Fibroblast of skin of abdomen (primary cell): Measurements from ENCODE around the gene AMZ1.
"Not testable (repeated sequence)": the region's sequence is repeated elsewhere in the genome, so short reads cannot be mapped to it uniquely, and the experiment has no call there.

Experiments
- DNase-seq: peaks from one replicate; pipeline ENCODE4 v3.0.0-alpha.2; 2013

Gene AMZ1

DNA sequence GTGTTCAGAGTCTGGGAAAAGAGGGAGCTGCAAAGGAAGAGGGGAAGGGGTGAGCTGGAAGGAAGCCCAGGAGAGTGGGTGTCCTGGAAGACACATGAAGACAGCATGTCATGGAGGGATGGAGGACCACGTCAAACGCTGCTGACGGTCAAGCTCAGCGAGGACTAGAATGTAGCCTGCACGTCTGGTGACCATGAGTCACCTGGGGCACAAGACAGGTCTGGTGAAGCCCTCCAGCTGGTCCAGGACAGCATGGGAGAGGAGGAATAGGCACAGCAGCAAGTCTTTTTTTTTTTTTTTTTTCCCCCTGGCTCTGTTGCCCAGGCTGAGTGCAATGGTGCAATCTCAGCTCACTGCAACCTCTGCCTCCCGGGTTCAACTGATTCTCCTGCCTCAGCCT is 19.6 kb upstream of the AMZ1 start:
- no peak for DNase-seq

DNA sequence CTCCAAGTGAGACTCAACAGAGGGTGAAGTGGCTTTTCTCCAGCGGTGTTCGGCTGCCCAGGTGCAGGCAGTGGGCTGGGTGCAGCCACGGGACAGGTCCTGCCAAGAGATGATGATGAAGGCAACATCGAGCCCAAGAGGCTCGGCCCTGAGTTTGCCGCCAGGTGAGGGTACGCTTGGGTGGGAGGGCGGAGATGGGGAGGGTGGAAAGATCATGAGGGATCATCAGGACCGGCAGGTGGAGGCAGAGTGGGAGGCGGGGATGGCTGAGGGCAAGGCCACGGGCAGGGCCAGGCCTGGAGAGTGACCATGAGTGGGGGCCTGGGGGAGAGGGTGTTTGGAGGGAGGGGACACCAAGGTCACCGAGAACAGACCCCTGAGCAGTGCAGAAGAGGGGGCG is 17.8 kb upstream of the AMZ1 start:
- DNase-seq, result no peak

DNA sequence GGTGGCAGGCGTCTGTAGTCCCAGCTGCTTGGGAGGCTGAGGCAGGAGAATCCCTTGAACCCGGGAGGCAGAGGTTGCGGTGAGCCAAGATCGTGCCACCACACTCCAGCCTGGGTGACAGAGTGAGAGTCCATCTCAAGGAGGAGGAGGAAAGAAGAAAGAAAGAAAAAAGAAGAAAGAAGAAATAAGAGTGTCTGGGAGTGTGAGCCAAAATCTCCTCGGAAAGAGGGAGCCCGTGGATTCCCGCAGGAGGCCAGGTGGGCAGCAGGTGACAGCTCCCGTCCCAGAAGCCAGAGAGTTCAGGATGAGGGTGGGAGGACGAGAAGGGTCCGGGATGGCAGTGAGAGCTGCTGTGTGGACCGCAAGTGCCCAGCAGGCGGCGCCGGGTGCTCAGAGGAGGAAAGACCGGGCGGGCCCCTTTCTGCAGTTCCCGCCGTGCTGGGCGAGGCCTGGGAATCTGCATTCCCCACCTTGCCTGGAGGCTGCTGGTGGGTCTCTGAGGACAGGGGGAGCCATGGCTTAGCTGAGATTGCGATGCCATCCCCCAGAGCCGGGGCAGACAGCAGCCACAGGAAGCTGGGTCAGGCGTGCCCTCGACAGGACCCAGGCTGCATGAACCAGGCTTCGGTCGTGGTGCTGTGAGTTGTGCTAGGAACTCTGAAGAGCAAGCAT is 17.1 kb upstream of the AMZ1 start:
- peak; percentile 52 for DNase-seq

DNA sequence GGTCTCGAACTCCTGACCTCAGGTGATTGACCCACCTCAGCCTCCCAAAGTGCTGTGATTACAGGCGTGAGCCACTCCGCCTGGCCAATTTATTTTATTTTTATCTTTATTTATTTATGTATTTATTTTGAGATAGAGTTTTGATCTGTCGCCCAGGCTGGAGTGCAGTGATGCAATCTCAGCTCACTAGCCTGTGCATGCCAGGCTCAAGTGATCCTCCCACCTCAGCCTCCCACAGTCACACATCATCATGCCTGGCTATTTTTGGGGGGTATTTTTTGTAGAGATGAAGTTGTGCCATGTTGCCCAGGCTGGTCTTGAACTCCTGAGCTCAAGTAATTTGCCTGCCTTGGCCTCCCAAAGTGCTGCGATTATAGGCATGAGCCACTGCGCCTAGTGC is 14.8 kb upstream of the AMZ1 start:
- DNase-seq, result not testable (repeated sequence)

DNA sequence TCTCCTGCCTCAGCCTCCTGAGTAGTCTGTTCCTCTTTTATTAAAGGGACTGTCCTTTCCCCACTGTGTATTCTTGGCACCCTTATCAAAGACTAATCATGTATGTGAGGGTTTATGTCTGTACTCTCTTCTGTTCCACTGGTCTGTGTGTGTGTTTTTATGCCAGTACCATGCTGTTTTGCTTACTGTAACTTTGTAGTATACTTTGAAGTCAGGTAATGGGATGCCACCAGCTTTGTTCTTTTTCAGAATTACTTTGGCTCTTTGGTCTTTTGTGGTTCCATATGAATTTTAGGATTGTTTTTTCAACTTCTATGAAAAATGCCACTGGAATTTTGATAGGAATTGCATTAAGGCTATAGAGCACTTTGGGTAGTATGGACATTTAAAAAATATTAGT is 14.1 kb upstream of the AMZ1 start:
- no peak for DNase-seq

DNA sequence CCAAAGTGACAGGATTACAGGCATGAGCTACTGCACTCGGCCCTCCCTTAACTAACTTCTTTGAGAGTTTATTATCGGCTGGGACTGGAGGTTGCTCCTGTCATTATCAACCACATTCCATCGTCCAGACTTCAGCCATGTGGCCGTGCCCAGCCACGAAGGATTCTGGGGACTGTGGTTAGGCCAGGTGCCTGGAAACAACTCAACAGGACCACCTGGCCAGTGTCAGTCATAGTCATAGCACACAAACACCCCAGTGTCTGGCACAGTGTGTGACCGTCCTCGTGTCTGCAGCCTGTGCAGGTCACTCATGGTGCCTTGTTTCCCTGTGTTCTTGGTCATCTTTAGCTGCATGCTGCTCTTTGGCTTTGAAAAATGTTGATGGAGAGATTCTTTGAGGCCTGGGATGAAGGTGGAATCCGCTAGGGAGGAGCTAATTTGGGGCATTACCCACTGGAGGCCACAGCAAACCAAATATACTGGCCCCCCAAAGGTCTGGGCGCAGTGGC is 12.7 kb upstream of the AMZ1 start:
- DNase-seq, result no peak

DNA sequence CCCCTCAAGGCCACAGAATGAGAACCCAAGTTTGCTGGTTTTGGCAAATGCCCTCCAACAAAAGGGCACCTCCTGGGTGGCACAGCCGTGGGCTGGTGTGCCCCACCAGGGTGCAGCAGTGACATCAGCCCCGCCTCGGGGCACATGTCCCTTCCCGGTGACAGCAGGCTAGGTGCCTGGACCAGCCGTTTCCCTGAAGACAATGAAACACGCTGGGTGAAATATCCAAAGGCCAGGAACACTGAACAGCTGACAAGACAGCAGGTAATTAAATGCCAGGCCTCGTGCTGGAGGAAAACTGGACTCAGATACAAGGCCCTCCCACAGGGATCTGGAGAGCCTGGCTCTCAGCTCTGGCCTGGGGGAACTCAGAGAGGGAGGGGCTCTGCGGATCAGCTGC is 11.4 kb upstream of the AMZ1 start:
- not testable (repeated sequence) for DNase-seq

DNA sequence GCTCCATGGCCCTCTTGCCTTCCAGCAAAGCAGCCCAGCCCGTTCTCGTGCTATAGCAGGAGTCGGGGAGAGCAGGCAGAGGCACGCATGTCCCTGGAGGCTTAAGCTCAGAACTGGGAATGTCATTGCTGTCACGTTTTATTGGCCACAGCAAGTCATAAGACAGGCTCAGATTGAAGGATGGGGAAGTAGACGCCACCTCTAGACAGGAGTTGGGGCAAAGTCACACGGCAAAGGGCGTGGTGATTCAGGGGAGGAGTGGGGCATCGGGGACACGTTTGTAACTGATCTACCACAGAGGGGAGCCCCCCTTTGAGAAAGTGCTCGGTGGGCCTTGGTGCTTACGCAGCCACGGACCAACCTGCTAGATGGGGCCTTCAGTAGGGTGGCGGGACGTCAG is 9.5 kb upstream of the AMZ1 start:
- DNase-seq, result not testable (repeated sequence)

DNA sequence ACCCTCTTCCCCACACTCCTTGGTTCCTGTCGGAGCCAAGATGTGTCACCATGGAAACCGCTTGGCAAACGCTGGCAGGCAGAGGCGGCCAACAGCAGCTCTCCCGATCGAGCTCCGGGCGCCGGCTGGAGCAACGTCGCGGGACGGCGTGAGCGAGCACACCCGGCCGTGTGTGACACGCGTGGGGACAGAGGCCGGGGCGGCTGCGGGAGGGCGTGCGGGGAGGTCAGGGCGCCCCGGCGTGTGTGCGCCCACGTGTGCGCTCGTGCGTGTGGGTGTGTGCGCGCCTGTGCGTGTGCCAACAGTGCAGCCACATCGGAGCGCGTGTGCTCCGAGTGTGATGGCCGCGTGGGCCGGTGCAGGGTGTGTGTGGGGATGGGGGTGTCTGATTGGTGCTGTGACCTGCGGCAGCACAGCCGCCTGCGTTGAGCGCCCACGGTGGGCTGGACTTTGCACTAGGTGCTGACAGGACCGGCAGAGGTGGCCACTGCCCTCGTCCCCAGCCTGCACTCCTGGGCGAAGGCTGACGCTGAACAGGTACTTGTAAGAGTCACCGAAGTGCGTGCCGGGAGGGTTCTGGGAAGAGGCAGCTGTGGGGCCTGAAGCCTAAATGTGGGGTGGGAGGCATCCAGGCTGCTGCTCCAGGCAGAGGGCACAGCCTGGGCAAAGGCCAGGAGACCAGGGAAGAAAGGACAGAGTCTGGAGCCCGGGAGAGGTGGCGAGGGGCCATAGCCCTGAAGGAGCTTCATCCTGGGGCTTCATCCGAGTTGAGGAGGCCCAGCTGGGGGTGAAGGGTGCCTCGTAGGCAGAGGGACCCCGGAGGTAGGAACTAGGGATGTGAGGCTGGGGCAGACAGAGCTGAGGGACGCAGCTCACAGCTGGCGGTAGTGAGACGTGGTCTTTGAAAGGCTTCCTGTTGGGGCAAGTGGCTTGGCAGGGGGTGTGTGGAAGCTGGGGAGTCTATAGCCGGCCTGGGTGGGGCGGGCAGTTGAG is 8.6 kb upstream of the AMZ1 start:
- DNase-seq, result not testable (repeated sequence)

DNA sequence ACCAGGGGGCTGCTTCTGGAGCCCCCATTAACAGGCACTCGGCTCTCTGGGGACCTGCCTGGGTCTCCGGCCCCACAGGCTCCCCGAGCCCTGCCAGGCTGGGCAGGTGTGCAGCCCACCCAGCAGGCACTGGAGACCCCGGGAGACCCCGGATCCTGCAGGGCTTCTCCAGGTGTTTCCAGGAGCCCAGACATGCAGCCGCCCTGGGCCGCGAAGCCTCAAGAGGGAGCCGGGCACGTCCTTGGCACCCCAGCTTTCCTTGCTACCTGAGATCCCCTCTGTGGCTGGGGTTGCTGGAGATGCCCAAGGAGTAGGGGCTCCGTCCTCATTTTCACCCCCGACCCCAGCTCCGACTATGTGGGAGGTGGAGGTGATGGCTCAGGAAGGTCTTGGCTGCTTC is 7.7 kb upstream of the AMZ1 start:
- DNase-seq, result no peak

DNA sequence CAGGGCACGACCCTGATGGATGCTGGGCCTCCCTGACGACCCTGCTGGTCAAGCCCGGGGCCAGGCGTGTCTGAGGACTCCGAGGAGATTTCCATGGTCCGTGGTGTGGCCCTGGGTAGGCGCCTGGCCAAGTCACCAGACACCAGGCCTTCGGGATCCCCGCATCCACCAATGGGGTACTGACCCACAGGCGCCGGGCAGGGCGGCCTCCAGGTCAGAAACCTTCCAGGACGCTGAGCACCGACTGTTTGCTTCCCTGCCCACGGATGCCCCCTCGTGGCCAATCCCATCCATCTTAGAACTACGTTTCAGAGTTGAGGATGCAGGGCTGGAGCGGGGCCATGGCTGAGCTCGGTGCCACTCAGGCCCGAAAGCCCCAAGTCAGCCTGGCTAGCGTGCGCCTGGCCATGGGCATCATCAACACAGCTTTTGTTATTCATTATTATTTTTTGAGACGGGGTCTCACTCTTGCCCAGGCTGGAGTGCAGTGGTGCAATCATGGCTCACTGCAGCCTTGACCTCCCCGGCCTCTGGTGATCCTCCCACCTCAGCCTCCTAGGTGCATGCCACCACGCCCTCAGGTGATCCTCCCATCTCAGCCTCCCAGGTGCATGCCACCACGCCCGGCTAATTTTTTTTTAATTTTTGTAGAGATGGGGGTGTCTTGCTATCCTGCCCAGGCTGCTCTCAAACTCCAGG is 7.1 kb upstream of the AMZ1 start:
- DNase-seq, result peak; percentile 44

DNA sequence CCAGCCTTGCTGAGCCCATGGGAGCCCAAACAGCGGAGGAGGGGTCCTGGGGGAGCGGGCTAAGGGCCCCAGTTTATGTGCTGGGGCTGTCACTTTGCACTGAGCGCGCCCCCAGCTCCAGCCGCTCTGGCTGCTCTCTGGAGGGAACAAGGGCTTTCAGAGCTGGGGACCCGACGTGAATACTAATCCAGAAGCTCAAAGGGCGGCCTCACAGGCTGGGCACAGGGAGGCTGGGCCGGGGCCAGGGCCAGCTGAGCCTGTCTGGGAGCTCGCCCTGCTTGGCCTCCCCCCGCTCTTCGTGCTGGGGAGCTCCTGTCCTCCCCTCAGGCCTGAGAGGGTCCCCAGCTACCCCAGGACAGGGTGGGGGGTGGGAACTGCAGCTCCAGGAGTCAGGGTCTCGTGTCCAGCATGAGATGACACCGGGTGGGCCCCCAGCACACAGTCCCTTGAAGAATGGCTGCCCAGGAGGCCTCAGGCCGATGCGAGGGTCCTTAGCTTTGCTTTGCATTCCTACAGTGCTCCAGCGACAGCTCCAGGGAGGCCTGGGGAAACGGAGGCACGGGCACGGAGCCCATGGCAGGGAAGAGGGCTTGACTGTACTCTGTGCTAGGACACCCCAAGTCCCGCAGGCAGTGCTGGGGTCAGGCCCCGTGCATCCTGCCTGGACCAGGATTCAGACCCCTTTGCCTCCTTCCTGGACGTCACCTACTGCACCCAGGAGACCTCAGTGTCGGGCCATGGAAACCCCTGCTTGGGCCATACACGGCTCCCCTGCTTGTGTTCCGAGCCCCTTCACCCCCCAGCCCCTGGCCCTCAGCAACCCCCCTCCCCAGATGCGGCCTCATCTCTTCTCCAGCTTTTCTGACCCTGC is 5.8 kb upstream of the AMZ1 start:
- DNase-seq, result no peak

DNA sequence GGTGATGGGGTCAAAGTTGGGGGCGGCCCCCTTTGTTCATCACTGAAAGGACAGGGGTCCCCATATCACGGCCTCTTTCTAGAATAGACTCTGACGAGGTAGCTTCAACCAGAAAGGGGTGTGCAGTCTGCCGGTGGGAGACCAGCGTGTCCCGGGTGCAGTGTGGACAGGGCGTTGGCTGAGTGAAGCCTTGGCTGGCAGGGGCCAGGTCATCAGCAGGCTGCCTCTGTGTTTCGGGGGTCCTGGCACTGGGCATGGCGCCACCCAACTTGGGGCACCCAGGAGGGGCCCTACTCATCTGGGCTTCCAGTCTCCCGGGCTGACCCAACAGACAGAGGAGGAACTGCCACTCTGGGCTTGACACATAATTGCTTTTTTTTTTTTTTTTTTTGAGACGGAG is 3.5 kb upstream of the AMZ1 start:
- no peak for DNase-seq

DNA sequence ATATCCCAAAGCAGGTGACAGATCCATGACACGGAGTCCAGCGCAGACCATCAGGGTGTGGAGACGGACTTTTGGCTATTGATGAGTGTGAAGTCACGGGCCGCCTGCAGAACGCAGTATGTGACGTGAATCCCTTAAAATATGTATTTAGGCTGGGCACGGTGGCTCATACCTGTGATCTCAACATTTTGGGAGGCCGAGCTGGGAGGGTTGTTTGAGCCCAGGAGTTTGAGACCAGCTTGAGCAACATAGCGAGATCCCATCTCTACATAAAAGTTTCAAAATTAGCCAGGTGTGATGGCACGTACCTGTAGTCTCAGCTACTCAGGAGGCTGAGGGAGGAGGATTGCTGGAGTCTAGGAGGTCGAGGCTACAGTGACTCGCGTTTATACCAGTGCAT is 1.9 kb upstream of the AMZ1 start:
- DNase-seq, result no peak

DNA sequence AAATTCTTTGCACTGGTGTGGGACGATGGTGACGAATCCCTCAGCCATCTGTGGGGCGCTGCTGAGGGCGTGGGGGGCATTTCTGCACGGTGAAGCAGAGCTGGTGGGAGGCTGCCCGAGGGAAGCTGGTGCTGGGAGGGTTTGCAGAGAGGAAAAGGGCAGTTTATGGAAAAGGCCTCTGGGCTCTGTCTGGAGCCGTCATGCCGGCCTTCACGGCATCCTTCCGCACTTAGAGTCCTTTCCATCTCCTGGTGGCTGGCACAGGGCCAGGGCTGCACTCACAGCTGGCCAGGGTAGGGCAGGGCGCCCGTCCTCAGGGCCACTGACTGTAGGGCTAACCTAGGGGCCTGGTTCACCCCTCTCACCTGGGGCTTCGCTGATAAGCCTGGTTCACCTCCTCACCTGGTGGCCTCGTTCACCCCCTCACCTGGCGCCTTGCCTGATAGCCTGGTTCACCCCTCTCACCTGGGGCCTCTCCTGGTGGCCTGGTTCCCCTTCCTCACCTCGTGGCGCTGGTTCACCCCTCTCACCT is 598 bp upstream of the AMZ1 start:
- DNase-seq, result peak; percentile 51

DNA sequence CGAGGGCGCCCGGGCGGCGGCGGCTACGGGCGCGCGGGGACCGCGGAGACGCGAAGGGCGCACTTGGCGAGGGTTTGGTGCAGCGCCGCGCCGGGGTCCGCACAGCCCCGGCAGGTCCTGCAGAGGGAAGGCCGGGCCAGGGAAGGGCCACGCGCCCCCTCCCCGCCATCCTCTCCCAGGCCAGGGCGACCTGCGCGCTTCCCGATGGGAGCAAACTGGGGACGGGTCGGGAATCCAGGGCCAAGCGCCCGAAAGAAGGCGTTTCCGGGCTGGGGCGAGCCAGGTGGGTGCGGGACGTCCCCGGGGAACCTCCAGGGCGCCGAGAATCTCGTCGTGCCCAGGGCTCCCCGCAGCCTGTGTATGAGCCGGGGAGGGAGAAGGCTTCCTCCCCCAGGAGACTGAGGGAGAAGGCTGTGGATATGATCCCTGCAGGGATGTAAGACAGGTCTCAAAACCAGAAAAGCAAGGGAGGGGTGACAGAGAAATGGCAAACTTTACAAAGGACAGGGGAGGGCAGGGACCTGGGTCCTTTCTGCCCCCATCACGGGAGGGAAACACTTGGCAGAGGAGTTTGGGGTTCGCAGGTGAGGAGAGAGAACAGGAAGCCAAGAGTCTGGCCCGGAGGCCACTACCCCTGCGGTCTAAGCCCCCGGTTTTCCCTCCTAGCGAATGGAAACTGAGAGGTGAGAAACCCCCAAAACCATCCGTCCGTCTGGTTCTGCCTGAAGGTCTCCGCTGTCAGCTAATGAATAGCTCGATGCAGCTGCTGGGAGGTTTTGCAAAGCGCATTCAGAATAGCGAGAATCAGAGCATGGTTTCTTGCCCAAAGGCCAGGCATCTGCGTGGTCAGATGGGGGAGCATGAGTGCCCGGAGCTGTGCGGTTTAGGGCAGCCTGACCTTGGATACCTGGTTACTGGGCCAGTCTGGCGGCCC is 674 bp downstream of the AMZ1 start:
- DNase-seq, result no peak

DNA sequence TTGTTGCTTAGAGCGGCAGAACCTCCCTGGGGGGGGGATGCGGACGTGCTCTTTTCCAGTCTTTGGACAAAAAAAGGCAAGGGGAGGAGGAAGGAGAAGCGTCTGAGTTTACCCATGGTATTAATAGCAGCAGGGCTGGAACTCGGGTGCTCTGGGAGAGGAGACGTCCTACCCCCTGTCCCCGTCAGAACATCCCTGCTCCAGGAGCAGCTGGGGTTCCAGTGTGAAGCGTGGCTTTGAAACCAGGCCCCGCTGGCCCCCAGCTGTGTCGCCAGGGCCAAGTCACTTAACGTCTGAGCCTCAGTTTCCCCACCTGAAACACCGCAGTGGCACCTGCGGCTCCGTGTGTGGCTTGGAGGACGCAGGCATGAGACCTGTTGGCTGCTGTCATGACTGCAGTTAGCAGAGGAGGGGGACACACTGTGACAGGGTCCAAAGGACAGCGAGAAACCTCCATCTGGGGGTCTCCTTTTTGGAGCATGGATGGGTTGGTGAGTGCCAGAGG is 1.4 kb downstream of the AMZ1 start:
- DNase-seq, result no peak

DNA sequence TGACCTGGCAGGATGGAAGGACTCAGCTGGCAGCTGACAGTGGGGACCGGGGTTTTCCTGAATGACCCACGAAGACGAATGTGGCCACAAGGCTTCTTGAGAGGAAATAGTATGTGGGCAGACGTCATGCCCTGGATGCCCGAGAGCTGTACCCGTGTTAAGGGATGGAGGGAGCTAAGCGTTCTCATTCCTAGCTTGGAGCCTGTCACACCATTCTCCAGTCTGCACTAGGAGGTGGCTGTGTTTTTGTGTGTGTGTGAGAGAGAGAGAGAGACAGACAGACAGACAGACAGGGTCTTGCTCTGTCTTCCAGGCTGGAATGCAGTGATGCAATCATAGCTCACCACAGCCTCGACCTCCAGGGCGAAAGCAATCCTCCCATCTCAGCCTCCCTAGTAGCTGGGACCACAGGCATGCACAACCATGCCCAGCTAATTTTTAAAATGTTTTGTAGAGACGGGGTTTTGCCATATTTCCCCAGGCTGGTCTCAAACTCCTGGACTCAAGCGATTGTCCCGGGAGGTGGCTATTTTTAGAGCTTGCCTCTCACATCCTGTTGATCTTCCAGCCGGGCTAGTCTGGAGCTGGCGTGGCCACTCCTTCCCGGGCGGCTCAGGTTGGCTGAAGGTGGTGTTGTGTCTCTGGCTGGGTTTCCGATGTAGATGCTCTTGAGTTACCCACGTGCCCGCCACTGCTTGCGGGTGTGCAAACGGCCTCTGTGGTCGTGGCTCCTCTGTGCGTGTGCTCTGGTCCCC is 2.1 kb downstream of the AMZ1 start:
- DNase-seq, result peak; percentile 54

DNA sequence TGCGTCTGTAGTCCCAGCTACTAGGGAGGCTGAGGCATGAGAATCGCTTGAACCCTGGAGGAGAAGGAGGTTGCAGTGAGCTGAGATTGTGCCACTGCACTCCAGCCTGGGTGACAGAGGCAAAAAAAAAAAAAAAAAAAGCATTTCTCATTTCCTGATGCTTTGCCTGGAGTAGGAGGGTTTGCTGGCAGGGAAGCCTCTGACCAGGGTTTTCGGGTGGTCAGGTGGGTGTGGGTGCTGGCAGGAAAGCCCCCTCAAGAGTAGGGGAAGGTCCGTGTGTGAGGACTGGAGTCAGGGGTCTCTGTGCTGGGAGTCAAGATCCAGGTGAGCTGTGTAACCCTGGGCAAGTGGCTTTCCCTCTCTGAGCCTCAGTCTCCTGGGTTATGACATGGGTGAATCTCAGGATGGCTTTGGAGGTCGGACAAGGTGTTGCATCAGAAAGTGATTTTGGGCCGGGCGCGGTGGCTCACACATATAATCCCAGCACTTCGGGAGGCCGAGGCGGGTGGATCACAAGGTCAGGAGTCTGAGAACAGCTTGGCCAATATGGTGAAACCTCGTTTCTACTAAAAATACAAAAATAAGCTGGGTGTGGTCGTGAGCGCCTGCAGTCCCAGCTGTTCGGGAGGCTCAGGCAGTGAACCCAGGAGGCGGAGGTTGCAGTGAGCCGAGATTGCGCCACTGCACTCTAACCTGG is 3.2 kb downstream of the AMZ1 start:
- DNase-seq, result no peak
